ENCODE results near the gene SPINK4.

Gene SPINK4

GRCh38 chr9:33264003-33264472 is 24.1 kb downstream of the SPINK4 start:
- TF ChIP-seq, protein P1, sequence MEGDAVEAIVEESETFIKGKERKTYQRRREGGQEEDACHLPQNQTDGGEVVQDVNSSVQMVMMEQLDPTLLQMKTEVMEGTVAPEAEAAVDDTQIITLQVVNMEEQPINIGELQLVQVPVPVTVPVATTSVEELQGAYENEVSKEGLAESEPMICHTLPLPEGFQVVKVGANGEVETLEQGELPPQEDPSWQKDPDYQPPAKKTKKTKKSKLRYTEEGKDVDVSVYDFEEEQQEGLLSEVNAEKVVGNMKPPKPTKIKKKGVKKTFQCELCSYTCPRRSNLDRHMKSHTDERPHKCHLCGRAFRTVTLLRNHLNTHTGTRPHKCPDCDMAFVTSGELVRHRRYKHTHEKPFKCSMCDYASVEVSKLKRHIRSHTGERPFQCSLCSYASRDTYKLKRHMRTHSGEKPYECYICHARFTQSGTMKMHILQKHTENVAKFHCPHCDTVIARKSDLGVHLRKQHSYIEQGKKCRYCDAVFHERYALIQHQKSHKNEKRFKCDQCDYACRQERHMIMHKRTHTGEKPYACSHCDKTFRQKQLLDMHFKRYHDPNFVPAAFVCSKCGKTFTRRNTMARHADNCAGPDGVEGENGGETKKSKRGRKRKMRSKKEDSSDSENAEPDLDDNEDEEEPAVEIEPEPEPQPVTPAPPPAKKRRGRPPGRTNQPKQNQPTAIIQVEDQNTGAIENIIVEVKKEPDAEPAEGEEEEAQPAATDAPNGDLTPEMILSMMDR (IDR thresholded peaks at IDR 0.05): no peak

- TF ChIP-seq, protein P1 (IDR thresholded peaks at IDR 0.05): no peak
Measured at GRCh38 chr9:33264473-33265177, 24.7 kb downstream of the SPINK4 start, which contains the start of the genes BAG1 and CHMP5. Gene BAG1, minus strand, starts transcription at chr9:33264708. Gene CHMP5, plus strand, starts transcription at chr9:33265049. Its CDS starts 30 bp downstream, at chr9:33265079.

DNA sequence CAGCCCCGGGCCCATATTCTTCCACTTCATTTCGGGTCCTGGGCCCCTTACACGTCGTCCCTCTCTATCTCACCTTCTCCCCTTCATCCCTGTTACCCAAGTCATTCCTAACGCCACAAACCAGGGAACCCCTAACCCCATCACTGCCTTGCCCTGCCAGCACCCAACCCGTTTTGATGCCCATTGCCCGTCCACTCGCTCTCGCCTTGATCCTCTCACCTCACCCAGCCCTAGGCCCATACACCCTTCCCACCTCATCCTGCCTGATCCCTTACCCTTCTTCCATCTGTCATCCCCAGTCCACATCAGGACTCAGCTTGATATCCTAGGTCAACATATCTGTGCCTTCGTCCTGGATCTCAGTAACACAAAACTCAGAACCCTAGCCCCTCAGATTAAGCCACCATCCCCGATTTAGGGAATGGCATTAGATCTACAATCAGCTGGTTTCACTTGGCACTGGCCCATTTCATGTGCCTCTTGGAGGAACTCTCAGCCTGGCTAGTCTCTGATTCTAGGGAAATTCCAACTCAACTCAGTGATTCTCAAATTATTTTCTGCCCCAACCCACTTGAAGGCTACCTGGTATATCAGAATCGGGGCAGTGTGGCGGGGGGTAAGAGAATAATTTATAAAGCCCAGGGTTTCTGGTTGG is 25.4 kb downstream of the SPINK4 start:
- TF ChIP-seq, protein P1 (IDR thresholded peaks at IDR 0.05): no peak

DNA sequence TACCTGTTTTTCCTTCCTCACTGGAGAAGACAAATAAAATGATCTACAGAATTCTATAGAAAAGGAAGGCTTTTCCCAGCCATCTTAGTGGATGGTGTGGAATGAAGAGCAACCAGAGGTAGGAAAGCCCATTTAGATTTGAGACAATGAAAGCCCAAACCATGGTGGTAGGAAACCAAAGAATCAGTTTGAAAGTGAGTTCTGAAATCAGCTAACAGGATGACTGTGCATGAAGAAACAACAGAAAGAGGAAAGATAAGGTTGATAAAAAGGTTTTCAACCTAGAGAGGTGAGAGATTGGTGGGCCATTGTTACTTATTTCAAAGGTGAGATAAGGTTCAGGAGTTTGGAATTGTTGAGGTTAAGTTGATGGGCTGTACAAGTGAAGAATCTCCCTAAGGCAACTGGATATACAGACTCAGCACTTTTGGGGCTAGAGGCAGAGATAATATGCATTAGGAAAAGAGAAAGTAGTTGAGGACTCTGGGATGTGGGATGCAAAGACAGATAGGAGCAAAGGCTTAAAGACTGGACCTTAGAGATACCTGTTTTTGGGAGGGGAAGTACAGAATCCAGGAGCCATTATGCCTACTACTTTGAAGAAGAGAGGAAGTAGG is 27.3 kb downstream of the SPINK4 start:
- TF ChIP-seq, protein P1 (IDR thresholded peaks at IDR 0.05): no peak

- TF ChIP-seq, protein P1 (IDR thresholded peaks at IDR 0.05): no peak
Measured at GRCh38 chr9:33270146-33270545, 30.2 kb downstream of the SPINK4 start.

DNA sequence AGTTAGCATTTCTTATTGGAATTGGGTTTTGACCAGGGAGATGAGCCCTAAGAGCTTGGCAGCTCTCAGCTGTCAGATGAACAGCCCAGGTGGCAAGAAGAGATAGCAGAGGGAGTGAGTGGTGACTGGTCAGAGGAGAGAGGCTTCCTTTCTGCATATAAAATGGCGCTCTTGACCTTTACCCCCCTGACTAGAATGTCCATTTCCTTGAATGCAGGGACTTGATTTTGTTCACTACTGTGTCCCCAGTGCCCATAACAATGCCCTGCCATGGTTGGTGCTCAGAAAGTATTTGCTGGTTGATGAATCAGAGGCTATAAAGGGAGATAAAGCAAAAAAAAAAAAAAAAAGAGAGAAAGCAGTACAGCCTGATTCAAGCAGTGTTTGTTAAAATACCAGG is 32.1 kb downstream of the SPINK4 start:
- TF ChIP-seq, protein P1 (IDR thresholded peaks at IDR 0.05): no peak

DNA sequence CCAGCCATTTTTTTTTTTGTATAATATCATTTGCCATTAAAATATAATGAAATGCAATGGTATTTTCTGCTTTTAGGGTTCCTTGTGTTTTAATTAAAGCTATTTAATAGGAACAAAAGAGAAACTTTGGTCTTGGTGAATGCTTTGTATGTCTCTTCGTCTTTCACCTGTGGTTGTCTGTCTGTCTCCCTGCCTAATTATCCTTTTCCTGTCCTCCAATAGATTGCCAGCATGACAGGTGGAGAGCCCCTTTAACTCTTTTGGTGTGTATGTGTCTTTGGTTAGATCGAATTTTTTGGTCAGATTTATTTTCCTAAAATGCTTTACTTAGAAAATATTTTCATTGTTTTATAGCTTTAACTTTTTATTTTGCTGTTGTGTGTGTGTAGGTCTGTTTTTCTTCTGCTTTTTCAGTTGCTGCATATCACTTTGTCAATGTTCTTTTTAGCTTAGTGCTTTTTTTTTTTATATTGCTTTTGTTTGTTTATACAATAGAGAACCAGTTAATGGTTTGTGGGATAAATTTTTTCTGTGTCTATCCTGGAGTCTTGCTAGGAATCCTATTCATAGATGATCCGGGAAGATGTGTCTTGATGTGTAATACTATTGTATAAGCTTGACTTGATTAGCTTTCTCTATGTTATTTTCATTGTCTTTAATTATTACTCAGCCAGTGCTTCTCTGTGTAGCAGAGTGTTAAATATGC is 33.5 kb downstream of the SPINK4 start:
- TF ChIP-seq, protein P1 (IDR thresholded peaks at IDR 0.05): no peak
